Measurements from ENCODE around the gene VEPH1.

- TF ChIP-seq POLR2A (IDR thresholded peaks at IDR 0.05) = no peak
- TF ChIP-seq CTCF (IDR thresholded peaks at IDR 0.05) = no peak
Observed at GRCh38 chr3:157541506-157542236, 38.5 kb upstream of the VEPH1 start.

Measured in body of pancreas (tissue), 4 donors.